BLaER1 (cell line): ENCODE data around the gene TSPAN33.
"Not testable (repeated sequence)": the region's sequence is repeated elsewhere in the genome, so short reads cannot be mapped to it uniquely, and the experiment has no call there.

Experiments used
- H3K27ac ChIP-seq: shearing (Covaris generic); formaldehyde crosslinking; 2 replicates; pipeline ENCODE4 v1.8.1; 2022
- H3K27me3 ChIP-seq: shearing (Covaris generic); formaldehyde crosslinking; 2 replicates; pipeline ENCODE4 v1.8.1; 2022
- H3K36me3 ChIP-seq: shearing (Covaris generic); formaldehyde crosslinking; 2 replicates; pipeline ENCODE4 v1.8.1; 2022
- H3K4me1 ChIP-seq: shearing (Covaris generic); formaldehyde crosslinking; 2 replicates; pipeline ENCODE4 v1.8.1; 2022
- H3K4me2 ChIP-seq: shearing (Covaris generic); formaldehyde crosslinking; 2 replicates; pipeline ENCODE4 v1.8.1; 2022
- H3K4me3 ChIP-seq: shearing (Covaris generic); formaldehyde crosslinking; 2 replicates; pipeline ENCODE4 v1.8.1; 2022
- H3K9ac ChIP-seq: shearing (Covaris generic); formaldehyde crosslinking; 2 replicates; pipeline ENCODE4 v1.8.1; 2022
- H3K9me3 ChIP-seq: shearing (Covaris generic); formaldehyde crosslinking; 2 replicates; pipeline ENCODE4 v1.8.1; 2022
- H4K20me1 ChIP-seq: shearing (Covaris generic); formaldehyde crosslinking; 2 replicates; pipeline ENCODE4 v1.8.1; 2022
- Cebpa-rat ChIP-seq: shearing (Covaris generic); IDR thresholded peaks from 2 replicates; pipeline ENCODE4 v1.8.1; 2022

Gene TSPAN33

DNA sequence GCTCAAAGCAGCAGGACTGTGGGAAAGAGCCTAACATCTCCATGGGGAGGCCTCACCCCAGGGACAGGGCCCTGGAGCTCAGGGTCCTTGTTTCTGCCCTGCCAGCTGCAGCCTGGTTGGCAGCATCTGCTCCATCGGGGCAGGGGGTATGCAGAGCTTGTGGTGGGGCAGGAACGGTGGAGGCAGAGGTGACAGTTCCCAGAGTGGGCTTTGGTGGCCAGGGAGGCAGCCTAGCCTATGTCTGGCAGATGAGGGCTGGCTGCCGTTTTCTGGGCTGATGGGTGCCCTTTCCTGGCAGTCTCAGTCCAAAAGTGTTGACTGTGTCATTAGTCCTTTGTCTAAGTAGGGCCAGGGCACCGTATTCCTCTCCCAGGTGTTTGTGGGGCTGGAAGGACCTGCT is 68.1 kb downstream of the TSPAN33 start:
- TF ChIP-seq Cebpa-rat = no peak
- Histone ChIP-seq H4K20me1 (no peaks in the 10 kb centered on the region), H3K27me3 (no peaks in the 10 kb centered on the region), H3K4me3 (no peak overlapping the region), H3K36me3 (peaks cover 63% of the 10 kb centered on the region), H3K9ac (peak overlapping the region; percentile 19; the same call in 1 of the 2 replicates), H3K4me2 (peak overlapping the region; percentile 68), H3K4me1 (peaks cover 31% of the 10 kb centered on the region), H3K27ac (peak overlapping the region; percentile 41), H3K9me3 (peaks cover 15% of the 10 kb centered on the region)

DNA sequence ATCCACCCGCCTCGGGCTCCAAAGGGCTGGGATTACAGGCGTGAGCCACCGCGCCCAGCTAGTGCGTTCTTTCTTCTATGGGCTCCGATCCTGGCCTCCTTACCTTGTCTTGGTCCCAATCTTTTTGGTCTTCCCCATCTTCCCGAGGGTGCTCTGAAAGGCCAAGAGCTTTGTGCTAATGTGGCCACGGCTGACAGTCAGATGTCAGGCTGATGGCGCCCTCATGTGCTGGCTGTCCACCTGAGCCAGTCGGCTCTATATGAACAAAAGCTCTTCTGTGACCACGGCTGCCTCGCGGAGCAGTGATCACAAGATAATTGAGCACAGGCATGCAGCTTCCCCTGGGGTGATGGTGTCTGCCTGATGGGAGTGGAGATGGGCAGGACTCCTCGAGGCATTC is 69.3 kb downstream of the TSPAN33 start:
- Histone ChIP-seq H3K9ac (no peak overlapping the region), H4K20me1 (no peaks in the 10 kb centered on the region), H3K27ac (no peak overlapping the region), H3K36me3 (peaks cover 53% of the 10 kb centered on the region), H3K4me1 (peaks cover 23% of the 10 kb centered on the region), H3K4me2 (no peak overlapping the region), H3K4me3 (no peak overlapping the region), H3K27me3 (no peaks in the 10 kb centered on the region), H3K9me3 (peaks cover 15% of the 10 kb centered on the region)
- no peak for TF ChIP-seq Cebpa-rat

DNA sequence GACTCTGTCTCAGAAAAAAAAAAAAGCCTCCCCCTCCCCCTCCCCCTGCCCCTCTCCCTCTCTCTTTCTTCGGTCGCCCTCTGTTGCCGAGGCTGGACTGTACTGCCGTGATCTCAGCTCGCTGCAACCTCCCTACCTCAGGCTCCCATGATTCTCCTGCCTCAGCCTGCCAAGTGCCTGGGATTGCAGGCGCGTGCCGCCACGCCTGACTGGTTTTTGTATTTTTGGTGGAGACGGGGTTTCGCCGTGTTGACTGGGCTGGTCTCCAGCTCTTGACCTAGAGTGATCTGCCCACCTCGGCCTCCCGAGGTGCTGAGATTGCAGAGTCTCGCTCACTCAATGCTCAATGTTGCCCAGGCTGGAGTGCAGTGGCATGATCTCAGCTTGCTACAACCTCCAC is 71.2 kb downstream of the TSPAN33 start:
- peaks cover 34% of the 10 kb centered on the region for H3K36me3 ChIP-seq
- not testable (repeated sequence) for H3K4me2 ChIP-seq, H3K27ac ChIP-seq, H4K20me1 ChIP-seq, H3K27me3 ChIP-seq, H3K9ac ChIP-seq, H3K4me3 ChIP-seq
- peaks cover 32% of the 10 kb centered on the region for H3K4me1 ChIP-seq
- H3K9me3 ChIP-seq = peaks cover 15% of the 10 kb centered on the region

DNA sequence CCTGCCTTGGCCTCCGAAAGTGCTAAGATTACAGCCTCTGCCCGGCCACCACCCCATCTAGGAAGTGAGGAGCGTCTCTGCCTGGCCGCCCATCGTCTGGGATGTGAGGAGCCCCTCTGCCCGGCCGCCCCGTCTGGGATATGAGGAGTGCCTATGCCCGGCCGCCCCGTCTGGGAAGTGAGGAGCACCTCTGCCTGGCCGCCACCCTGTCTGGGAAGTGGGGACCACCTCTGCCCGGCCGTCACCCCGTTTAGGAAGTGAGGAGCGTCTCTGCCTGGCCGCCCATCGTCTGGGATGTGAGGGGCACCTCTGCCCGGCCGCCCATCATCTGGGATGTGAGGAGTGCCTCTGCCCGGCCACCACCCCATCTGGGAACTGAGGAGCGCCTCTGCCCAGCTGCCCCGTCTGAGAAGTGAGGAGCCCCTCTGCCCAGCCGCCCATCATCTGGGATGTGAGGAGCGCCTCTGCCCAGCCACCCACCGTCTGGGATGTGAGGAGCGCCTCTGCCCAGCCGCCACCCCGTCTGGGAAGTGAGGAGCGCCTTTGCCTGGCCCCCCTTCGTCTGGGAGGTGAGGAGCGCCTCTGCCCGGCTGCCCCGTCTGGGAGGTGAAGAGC is 71.7 kb downstream of the TSPAN33 start:
- H3K9me3 ChIP-seq = peaks cover 15% of the 10 kb centered on the region
- H3K4me1 ChIP-seq = peaks cover 34% of the 10 kb centered on the region
- H3K27me3 ChIP-seq, H4K20me1 ChIP-seq, H3K4me3 ChIP-seq, H3K27ac ChIP-seq, H3K9ac ChIP-seq, H3K4me2 ChIP-seq: not testable (repeated sequence)
- H3K36me3 ChIP-seq = peaks cover 29% of the 10 kb centered on the region

DNA sequence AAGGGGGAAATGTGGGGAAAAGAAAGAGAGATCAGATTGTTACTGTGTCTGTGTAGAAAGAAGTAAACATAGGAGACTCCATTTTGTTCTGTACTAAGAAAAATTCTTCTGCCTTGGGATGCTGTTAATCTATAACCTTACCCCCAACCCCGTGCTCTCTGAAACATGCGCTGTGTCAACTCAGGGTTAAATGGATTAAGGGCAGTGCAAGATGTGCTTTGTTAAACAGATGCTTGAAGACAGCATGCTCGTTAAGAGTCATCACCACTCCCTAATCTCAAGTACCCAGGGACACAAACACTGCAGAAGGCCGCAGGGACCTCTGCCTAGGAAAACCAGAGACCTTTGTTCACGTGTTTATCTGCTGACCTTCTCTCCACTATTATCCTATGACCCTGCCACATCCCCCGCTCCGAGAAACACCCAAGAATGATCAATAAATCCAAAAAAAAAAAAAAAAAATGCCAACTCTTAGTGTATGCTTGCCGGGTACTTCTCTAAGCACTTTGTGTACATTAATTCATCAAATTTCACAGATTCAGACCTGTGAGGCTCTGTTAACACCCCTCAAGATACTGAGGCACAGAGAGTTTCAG is 72.4 kb downstream of the TSPAN33 start:
- not testable (repeated sequence) for H3K27me3 ChIP-seq, H3K9ac ChIP-seq, H3K4me3 ChIP-seq, H3K4me2 ChIP-seq, H3K27ac ChIP-seq, H4K20me1 ChIP-seq
- Histone ChIP-seq H3K9me3 (peaks cover 15% of the 10 kb centered on the region), H3K4me1 (peaks cover 34% of the 10 kb centered on the region), H3K36me3 (peaks cover 23% of the 10 kb centered on the region)

DNA sequence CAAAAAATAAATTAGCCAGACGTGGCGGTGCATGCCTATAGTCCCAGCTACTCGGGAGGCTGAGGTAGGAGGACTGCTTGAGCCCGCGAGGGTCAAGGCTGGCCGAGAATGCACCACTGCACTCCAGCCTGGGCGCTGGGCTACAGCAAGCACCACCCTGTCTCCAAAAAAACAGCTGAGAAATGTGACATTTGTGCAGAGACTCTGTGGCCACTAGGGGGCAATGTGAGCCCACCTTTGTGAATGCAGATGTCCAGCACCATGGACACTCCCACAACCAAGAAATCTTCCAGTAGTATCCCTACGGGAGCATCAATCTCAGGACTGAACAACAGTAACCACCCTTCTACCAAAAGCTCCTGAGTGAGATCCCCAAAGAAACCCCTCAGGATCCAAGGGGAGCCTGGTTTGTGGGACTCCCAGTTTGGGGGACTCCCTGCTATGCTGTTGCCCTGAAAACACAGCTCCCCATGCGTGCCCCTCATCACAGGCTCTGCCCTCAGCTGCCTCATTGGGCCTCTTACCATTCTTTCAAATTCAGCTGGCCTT is 74.1 kb downstream of the TSPAN33 start:
- no peak overlapping the region for H3K27ac ChIP-seq
- no peak for TF ChIP-seq Cebpa-rat
- H3K9ac ChIP-seq = no peak overlapping the region
- peaks cover 10% of the 10 kb centered on the region; the same call in 1 of the 2 replicates for H3K36me3 ChIP-seq
- H4K20me1 ChIP-seq = no peaks in the 10 kb centered on the region
- H3K4me2 ChIP-seq = no peak overlapping the region
- H3K27me3 ChIP-seq = no peaks in the 10 kb centered on the region
- peaks cover 15% of the 10 kb centered on the region for H3K9me3 ChIP-seq
- peaks cover 38% of the 10 kb centered on the region for H3K4me1 ChIP-seq
- no peak overlapping the region for H3K4me3 ChIP-seq

DNA sequence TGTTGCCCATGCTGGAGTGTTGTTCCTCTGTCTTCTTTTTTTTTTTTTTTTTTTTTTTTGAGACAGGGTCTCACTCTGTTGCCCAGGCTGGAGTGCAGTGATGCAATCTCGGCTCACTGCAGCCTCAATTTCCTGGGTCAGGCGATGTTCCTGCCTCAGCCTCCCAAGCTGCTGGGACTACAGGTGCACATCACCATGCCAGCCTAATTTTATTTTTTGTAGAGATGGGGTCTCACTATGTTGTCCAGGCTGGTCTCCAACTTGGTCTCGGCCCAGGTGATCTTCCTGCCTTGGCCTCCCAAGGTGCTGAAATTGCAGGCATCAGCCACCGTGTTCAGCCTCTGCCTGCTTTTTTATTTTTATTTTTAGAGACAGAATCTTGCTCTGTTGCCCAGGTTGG is 74.7 kb downstream of the TSPAN33 start:
- H3K27ac ChIP-seq = not testable (repeated sequence)
- peaks cover 44% of the 10 kb centered on the region for H3K4me1 ChIP-seq

More for the DNA sequence above, 74.7 kb downstream of the TSPAN33 start:
- H3K9me3 ChIP-seq = peaks cover 15% of the 10 kb centered on the region
- H3K27me3 ChIP-seq, H4K20me1 ChIP-seq, H3K36me3 ChIP-seq, H3K9ac ChIP-seq, H3K4me2 ChIP-seq, H3K4me3 ChIP-seq: not testable (repeated sequence)
